MM.1S (cell line): Measurements from ENCODE around the gene XYLT1.
"Not testable (repeated sequence)": the region's sequence is repeated elsewhere in the genome, so short reads cannot be mapped to it uniquely, and the experiment has no call there.

Experiments
- DNase-seq: peaks from one replicate; pipeline ENCODE4 v3.0.0-alpha.2; 2015
- H2AFZ ChIP-seq: fragments of 300-600 bp; sonication (generic); 2 replicates; pipeline ENCODE4 v1.6.0; 2016; ENCODE audit warnings: antibody characterized with exemption, low read length
- H3F3A ChIP-seq: fragments of 300-600 bp; sonication (generic); 2 replicates; pipeline ENCODE4 v1.6.1; 2016; ENCODE audit warnings: mild to moderate bottlenecking, antibody characterized with exemption, low read length, moderate library complexity, mixed read lengths; ENCODE audit not compliant: insufficient read depth
- H3K27ac ChIP-seq: fragments of 300-600 bp; sonication (generic); 2 replicates; pipeline ENCODE4 v1.5.1; 2016; ENCODE audit warnings: mild to moderate bottlenecking, low read length
- H3K27me3 ChIP-seq: fragments of 300-600 bp; sonication (generic); replicated peaks from 2 replicates; pipeline ENCODE4 v1.6.0; 2016; ENCODE audit warnings: low read length; ENCODE audit not compliant: insufficient read depth
- H3K36me3 ChIP-seq: fragments of 300-600 bp; sonication (generic); replicated peaks from 2 replicates; pipeline ENCODE4 v1.6.1; 2016; ENCODE audit warnings: mild to moderate bottlenecking, low read length, mixed read lengths; ENCODE audit not compliant: insufficient read depth
- H3K4me1 ChIP-seq: fragments of 300-600 bp; sonication (generic); 2 replicates; pipeline ENCODE4 v1.6.1; 2016; ENCODE audit warnings: low read length, mixed read lengths
- H3K4me2 ChIP-seq: fragments of 300-600 bp; sonication (generic); 2 replicates; pipeline ENCODE4 v1.6.0; 2016; ENCODE audit warnings: low read depth, low read length
- H3K4me3 ChIP-seq: fragments of 300-600 bp; sonication (generic); 2 replicates; pipeline ENCODE4 v1.5.1; 2016; ENCODE audit warnings: low read length, mixed read lengths
- H3K79me2 ChIP-seq: fragments of 300-600 bp; sonication (generic); 2 replicates; pipeline ENCODE4 v1.6.1; 2016; ENCODE audit warnings: mixed run types, low read length, mixed read lengths
- H3K9ac ChIP-seq: fragments of 300-600 bp; sonication (generic); 2 replicates; pipeline ENCODE4 v1.6.1; 2016; ENCODE audit warnings: low read length, mixed read lengths
- H3K9me2 ChIP-seq: fragments of 300-600 bp; sonication (generic); replicated peaks from 2 replicates; pipeline ENCODE4 v1.6.1; 2016; ENCODE audit warnings: mild to moderate bottlenecking, low read length, mixed read lengths; ENCODE audit not compliant: insufficient read depth
- H3K9me3 ChIP-seq: fragments of 300-600 bp; sonication (generic); replicated peaks from 2 replicates; pipeline ENCODE4 v1.6.1; 2016; ENCODE audit warnings: mild to moderate bottlenecking, low read length, mixed read lengths; ENCODE audit not compliant: insufficient read depth
- H4K20me1 ChIP-seq: fragments of 300-600 bp; sonication (generic); 2 replicates; pipeline ENCODE4 v1.6.1; 2016; ENCODE audit warnings: mild to moderate bottlenecking, low read length, moderate library complexity, mixed read lengths; ENCODE audit not compliant: insufficient read depth
- EZH2 ChIP-seq: fragments of 300-600 bp; sonication (generic); optimal IDR thresholded peaks from 2 replicates; pipeline ENCODE3; 2017; ENCODE audit warnings: low read depth, mild to moderate bottlenecking, antibody characterized with exemption, low read length, mixed read lengths
- EZH2phosphoT487 ChIP-seq: fragments of 300-600 bp; sonication (generic); IDR thresholded peaks from 2 replicates; pipeline ENCODE4 v1.6.1; 2018; ENCODE audit warnings: antibody characterized with exemption, low read length
- TF ChIP-seq, protein P1 (sequence below): fragments of 300-600 bp; sonication (generic); IDR thresholded peaks from 2 replicates; pipeline ENCODE4 v1.5.1; 2016; ENCODE audit warnings: antibody characterized with exemption, low read length, mixed read lengths

Gene XYLT1

DNA sequence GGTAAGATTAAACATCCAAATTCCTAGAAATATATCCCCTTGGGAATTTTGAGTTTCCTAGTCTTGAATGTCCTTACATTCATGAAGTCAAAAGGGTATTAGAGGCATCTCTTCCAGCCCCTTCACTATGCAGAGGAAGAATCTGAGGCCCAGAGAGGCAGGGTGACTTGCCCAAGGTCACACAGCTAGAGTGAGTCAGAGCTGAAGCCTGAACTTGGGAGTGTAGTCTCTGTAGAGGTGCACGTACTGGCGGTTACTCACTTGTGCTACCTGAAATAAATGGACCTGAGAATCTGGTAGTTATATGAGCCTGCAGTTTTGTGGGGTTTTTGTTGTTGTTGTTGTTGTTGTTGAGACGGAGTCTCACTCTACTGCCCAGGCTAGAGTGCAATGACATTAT lies 164.0 kb downstream of the XYLT1 start:
- Histone ChIP-seq H3F3A (no peaks in the 10 kb centered on the region), H3K27ac (no peak overlapping the region), H3K9ac (no peak overlapping the region), H3K36me3 (no peaks in the 10 kb centered on the region), H3K27me3 (no peaks in the 10 kb centered on the region), H3K79me2 (peaks cover 33% of the 10 kb centered on the region), H3K9me3 (no peaks in the 10 kb centered on the region), H3K4me2 (no peak overlapping the region), H3K4me1 (no peaks in the 10 kb centered on the region), H2AFZ (no peak overlapping the region), H3K9me2 (no peaks in the 10 kb centered on the region), H4K20me1 (no peaks in the 10 kb centered on the region), H3K4me3 (no peak overlapping the region)
- no peak for DNase-seq
- no peak for TF ChIP-seq EZH2
- TF ChIP-seq EZH2phosphoT487 = no peak
- TF ChIP-seq, protein P1, sequence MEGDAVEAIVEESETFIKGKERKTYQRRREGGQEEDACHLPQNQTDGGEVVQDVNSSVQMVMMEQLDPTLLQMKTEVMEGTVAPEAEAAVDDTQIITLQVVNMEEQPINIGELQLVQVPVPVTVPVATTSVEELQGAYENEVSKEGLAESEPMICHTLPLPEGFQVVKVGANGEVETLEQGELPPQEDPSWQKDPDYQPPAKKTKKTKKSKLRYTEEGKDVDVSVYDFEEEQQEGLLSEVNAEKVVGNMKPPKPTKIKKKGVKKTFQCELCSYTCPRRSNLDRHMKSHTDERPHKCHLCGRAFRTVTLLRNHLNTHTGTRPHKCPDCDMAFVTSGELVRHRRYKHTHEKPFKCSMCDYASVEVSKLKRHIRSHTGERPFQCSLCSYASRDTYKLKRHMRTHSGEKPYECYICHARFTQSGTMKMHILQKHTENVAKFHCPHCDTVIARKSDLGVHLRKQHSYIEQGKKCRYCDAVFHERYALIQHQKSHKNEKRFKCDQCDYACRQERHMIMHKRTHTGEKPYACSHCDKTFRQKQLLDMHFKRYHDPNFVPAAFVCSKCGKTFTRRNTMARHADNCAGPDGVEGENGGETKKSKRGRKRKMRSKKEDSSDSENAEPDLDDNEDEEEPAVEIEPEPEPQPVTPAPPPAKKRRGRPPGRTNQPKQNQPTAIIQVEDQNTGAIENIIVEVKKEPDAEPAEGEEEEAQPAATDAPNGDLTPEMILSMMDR = no peak

DNA sequence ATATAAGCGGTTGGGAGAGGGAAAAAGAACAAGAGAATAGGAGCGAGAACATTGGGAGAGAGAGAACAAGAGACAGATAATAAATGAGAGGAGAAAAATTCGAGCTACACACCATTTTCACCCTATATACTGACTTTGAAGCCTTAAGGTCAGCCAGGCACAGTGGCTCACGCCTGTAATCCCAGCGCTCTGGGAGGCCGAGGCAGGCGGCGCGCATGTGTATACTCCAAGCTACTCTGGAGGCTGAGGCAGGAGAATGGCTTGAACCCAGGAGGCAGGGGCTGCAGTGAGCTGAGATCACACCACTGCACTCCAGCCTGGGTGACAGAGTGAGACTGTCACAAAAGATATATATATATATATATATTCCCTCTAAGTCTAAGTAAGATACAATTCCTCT lies 164.5 kb downstream of the XYLT1 start:
- not testable (repeated sequence) for H3K4me2 ChIP-seq, H3K4me3 ChIP-seq, H3K9ac ChIP-seq, DNase-seq, H3K9me3 ChIP-seq, H3K4me1 ChIP-seq, H4K20me1 ChIP-seq, H2AFZ ChIP-seq, H3K36me3 ChIP-seq, H3K27me3 ChIP-seq, H3K9me2 ChIP-seq, H3K27ac ChIP-seq, H3F3A ChIP-seq
- peaks cover 30% of the 10 kb centered on the region for H3K79me2 ChIP-seq

DNA sequence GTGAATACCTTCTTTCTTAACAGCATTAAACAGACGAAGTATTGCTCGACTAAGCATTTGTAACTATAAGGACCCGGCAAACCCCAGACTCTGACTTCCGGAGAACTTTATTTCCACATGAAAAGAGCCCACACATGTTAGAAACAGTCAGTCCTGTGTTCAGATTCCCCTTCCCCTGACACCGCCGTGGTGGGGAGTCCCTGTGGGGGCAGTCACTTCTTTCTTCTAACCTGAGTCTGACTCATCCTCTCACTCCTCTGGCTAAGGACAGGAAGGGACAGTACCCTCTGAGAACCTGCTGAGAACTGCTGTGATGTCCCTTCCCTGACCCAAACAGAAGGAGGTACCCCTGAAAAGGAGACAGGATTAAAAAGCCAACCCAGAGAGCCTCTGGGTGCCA lies 165.1 kb downstream of the XYLT1 start:
- H3K27ac ChIP-seq = no peak overlapping the region

DNA sequence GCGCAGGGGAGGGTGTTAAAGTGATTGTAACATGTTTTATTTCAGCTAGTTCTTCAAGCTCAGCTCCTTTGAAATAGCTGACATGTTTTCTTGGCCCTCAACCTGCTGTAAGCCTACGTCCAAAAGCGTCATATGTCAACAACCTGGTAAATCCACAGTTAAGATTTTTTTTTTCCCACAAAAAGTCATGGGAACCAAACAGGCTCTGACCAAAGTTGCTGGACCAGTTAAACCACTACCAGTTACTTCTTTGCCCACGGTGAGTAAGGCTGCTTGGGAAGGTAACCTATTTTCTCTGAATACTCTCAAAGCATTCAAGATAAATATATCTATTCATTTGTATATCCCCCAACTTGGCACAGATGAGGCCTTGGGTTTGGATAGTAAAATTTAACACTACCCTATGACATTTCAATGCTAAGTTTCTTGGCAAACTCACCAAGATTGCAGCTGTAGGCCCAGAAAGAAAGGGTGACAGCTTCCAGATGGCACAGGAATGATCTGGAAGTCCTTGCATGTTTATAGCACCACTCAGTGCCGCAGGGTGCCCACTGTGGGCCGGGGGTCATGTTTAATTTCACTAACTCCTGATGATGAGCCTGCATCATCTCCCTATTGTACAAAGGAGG lies 166.2 kb downstream of the XYLT1 start:
- Histone ChIP-seq H4K20me1 (no peaks in the 10 kb centered on the region), H3K79me2 (peaks cover 25% of the 10 kb centered on the region), H3K9me3 (no peaks in the 10 kb centered on the region), H3K4me1 (no peaks in the 10 kb centered on the region), H3K9ac (no peak overlapping the region), H3K27ac (no peak overlapping the region), H3K4me3 (no peak overlapping the region), H3K27me3 (no peaks in the 10 kb centered on the region), H3K4me2 (no peak overlapping the region), H2AFZ (no peak overlapping the region), H3K36me3 (no peaks in the 10 kb centered on the region), H3F3A (no peaks in the 10 kb centered on the region), H3K9me2 (no peaks in the 10 kb centered on the region)
- TF ChIP-seq, protein P1 = no peak
- TF ChIP-seq EZH2 (no peak), EZH2phosphoT487 (no peak)
- no peak for DNase-seq

More for the DNA sequence above, 165.1 kb downstream of the XYLT1 start:
- TF ChIP-seq, protein P1 = no peak
- TF ChIP-seq EZH2 = no peak
- TF ChIP-seq EZH2phosphoT487 = no peak
- no peaks in the 10 kb centered on the region for H3K9me3 ChIP-seq
- H3K79me2 ChIP-seq = peaks cover 29% of the 10 kb centered on the region
- H2AFZ ChIP-seq = no peak overlapping the region
- H3K4me1 ChIP-seq = no peaks in the 10 kb centered on the region
- no peaks in the 10 kb centered on the region for H4K20me1 ChIP-seq
- H3K9ac ChIP-seq = no peak overlapping the region
- H3K36me3 ChIP-seq = no peaks in the 10 kb centered on the region
- no peak overlapping the region for H3K4me2 ChIP-seq
- H3F3A ChIP-seq = no peaks in the 10 kb centered on the region
- DNase-seq = no peak
- H3K4me3 ChIP-seq = no peak overlapping the region
- no peaks in the 10 kb centered on the region for H3K27me3 ChIP-seq
- no peaks in the 10 kb centered on the region for H3K9me2 ChIP-seq
